ENCODE measurements around the gene MUC7. TPM values are rescaled to one million over a fixed set of nuclear protein-coding genes. Genes with fewer than 3 reads are reported as not detected.
A peak's percentile ranks its signal among the peaks of the same experiment; 100 is the strongest.
"Not testable (repeated sequence)": the region's sequence is repeated elsewhere in the genome, so short reads cannot be mapped to it uniquely, and the experiment has no call there.

Gene MUC7
- total RNA-seq, 4 donors from 2014 or later, result not detected

DNA sequence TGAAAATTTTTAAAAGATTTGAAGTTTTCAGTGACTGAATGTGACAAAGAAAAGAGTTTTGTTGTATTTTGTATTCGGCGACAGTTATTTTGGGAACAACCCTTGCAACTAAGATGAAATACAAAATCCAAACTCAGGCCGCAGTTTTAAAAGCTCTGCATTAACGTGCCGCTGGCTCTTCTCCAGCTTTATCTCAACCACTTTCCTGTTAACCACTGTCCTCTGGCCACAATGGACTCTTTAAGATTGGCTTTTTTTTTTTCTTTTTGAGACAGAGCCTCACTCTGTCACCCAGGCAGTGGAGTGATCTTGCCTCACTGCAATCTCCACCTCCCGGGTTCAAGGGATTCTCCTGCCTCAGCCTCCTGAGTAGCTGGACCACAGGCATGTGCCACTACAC is 24.2 kb downstream of the MUC7 start:
- WGBS, 2 donors, result 68 to 87% methylated on average over 6 of the region's 6 CpGs
- no peak overlapping the region for H3K27ac ChIP-seq
- H3K4me1 ChIP-seq, result no peaks in the 10 kb centered on the region
- TF ChIP-seq, protein P1, sequence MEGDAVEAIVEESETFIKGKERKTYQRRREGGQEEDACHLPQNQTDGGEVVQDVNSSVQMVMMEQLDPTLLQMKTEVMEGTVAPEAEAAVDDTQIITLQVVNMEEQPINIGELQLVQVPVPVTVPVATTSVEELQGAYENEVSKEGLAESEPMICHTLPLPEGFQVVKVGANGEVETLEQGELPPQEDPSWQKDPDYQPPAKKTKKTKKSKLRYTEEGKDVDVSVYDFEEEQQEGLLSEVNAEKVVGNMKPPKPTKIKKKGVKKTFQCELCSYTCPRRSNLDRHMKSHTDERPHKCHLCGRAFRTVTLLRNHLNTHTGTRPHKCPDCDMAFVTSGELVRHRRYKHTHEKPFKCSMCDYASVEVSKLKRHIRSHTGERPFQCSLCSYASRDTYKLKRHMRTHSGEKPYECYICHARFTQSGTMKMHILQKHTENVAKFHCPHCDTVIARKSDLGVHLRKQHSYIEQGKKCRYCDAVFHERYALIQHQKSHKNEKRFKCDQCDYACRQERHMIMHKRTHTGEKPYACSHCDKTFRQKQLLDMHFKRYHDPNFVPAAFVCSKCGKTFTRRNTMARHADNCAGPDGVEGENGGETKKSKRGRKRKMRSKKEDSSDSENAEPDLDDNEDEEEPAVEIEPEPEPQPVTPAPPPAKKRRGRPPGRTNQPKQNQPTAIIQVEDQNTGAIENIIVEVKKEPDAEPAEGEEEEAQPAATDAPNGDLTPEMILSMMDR (IDR thresholded peaks at IDR 0.05), result no peak
- no peak overlapping the region for H3K4me3 ChIP-seq
- no peaks in the 10 kb centered on the region for H3K27me3 ChIP-seq
- no peaks in the 10 kb centered on the region for H3K9me3 ChIP-seq
- no peak for DNase-seq
- H3K36me3 ChIP-seq, result no peaks in the 10 kb centered on the region
- intact Hi-C loops (cut with DNase I), result no loop called here

DNA sequence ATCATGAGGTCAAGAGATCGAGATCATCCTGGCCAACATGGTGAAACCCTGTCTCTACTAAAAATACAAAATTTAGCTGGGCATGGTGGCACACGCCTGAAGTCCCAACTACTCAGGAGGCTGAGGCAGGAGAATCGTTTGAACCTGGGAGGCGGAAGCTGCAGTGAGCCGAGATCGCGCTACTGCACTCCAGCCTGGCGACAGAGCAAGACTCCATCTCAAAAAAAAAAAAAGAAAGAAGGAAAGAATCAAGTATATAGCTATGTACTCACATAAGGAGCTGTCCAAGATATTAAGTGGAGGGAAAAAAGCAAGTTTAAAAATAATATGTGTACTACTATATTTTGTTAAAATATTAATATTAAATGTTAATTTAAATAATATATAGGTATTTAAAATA is 29.8 kb downstream of the MUC7 start:
- H3K27me3 ChIP-seq; H3K4me3 ChIP-seq; H3K4me1 ChIP-seq; DNase-seq; H3K27ac ChIP-seq; H3K9me3 ChIP-seq; intact Hi-C loops (cut with DNase I); H3K36me3 ChIP-seq: not testable (repeated sequence)
- 69 to 86% methylated on average over 8 of the region's 8 CpGs for WGBS, 2 donors

DNA sequence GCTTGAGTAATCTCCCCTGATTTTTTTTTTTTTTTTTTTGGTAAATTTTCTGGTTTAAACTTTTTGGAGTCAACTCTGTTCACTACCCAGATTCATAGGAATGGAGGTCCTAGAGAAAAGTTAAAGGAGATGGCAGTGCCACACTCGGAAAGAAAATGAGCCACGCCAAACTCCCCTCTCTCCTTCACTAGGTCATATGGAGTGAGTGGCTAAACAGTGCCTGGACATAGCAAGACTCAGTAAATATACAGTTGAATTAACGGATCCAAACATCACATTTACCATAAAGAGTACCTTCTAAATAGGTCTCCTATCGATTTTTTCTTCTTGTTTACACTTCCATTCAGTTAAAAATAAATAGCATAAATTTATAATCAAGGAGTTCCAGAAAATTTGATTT is 32.7 kb downstream of the MUC7 start:
- Histone ChIP-seq H3K27me3 (peaks cover 0 to 10% (median 0%) of the 10 kb centered on the region in 4 donors), H3K4me1 (no peaks in the 10 kb centered on the region), H3K4me3 (no peak overlapping the region), H3K27ac (no peak overlapping the region), H3K36me3 (no peaks in the 10 kb centered on the region), H3K9me3 (no peaks in the 10 kb centered on the region)
- WGBS, 2 donors, result 43% methylated on average over 4 of the region's 4 CpGs
- DNase-seq, result no peak
- intact Hi-C loops (cut with DNase I), result no loop called here
- no peak for TF ChIP-seq POLR2A (IDR thresholded peaks at IDR 0.05)
- TF ChIP-seq, protein P1 (IDR thresholded peaks at IDR 0.05), result no peak

DNA sequence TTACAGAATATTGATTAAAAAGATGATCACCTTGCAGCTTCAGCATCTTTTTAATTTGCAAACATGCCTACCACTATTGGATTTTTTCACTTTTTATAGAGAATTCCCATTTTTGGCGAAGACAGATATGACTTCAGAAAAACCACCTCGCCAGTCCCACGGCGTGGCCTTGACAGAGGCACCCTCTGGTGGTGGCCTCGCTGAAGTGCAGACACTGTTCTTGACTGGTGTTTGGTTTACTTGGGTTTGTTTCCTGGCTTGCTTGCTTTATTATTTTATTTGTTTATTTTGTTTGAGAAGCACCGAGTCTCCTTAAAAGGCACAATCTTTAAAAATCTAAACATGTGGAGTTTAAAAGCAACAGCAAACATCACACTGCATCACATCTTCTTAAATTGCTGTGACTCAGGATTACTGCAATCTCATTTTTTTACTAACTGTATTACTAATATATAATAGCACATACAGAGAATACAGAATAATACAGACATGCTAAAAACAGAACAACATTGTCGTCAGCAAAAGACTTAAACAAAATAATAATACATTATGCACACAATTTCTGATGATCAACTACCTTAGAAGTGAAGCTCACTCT is 33.3 kb downstream of the MUC7 start:
- DNase-seq, result no peak
- no peaks in the 10 kb centered on the region for H3K4me1 ChIP-seq
- intact Hi-C loops (cut with DNase I), result no loop called here
- TF ChIP-seq, protein P1 (IDR thresholded peaks at IDR 0.05), result peak; percentile 58 to 85 (median 78)
- TF ChIP-seq POLR2A (IDR thresholded peaks at IDR 0.05), result no peak
- peaks cover 0 to 10% (median 0%) of the 10 kb centered on the region in 4 donors for H3K27me3 ChIP-seq
- no peak overlapping the region for H3K4me3 ChIP-seq
- no peaks in the 10 kb centered on the region for H3K9me3 ChIP-seq
- no peak overlapping the region for H3K27ac ChIP-seq
- WGBS, 2 donors, result 2 to 5% methylated on average over 7 of the region's 7 CpGs
- no peaks in the 10 kb centered on the region for H3K36me3 ChIP-seq

DNA sequence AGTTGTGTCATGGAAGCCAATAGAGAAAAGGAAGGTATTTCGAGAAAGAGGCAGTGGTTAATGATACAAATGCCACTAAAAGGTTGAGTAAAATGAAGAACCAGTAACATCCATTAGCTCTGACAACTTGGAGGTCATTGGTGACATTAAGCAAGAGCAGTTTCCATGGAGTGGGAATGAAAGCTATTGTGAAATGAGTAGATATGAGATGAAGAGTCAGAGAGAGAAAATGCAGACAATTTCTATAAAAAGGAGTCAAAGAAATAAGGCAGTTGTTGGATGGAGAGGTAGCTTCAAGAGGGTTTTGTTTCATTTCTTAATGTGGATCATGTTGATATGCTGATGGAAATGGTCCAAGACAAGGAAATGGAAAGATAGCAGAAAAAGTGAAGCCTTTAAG is 36.8 kb downstream of the MUC7 start:
- intact Hi-C loops (cut with DNase I), result no loop called here
- peaks cover 0 to 10% (median 0%) of the 10 kb centered on the region in 4 donors for H3K27me3 ChIP-seq
- H3K27ac ChIP-seq, result no peak overlapping the region
- H3K4me3 ChIP-seq, result no peak overlapping the region
- no peaks in the 10 kb centered on the region for H3K36me3 ChIP-seq
- 43 to 74% methylated on average over 1 of the region's 1 CpG for WGBS, 2 donors
- no peaks in the 10 kb centered on the region for H3K9me3 ChIP-seq
- no peaks in the 10 kb centered on the region for H3K4me1 ChIP-seq
- no peak for DNase-seq
- TF ChIP-seq POLR2A (IDR thresholded peaks at IDR 0.05), result no peak
- TF ChIP-seq, protein P1 (IDR thresholded peaks at IDR 0.05), result no peak

DNA sequence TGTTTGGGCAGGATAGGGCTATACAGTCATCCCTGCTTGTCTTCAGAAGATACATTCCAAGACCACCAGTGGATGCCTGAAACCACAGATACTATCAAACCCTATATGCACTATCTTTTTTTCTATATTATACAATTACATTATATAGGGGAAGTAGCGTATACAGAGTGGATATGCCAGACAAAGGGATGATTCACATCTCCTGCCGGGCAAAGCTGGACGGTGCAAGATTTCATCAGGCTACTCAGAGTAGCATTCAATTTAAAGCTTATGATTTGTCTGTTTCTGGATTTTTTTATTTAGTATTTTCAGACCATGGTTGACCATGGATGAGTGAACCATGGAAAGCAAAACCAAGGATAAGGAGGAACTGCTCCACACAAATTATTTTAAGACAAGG is 39.4 kb downstream of the MUC7 start:
- Histone ChIP-seq H3K4me1 (no peaks in the 10 kb centered on the region), H3K27ac (no peak overlapping the region), H3K4me3 (no peak overlapping the region), H3K27me3 (peaks cover 0 to 7% (median 0%) of the 10 kb centered on the region in 4 donors), H3K9me3 (no peaks in the 10 kb centered on the region), H3K36me3 (no peaks in the 10 kb centered on the region)
- no peak for DNase-seq
- TF ChIP-seq, protein P1 (IDR thresholded peaks at IDR 0.05), result no peak
- no peak for TF ChIP-seq POLR2A (IDR thresholded peaks at IDR 0.05)
- 75 to 79% methylated on average over 3 of the region's 3 CpGs for WGBS, 2 donors
- intact Hi-C loops (cut with DNase I), result no loop called here

All from esophagus squamous epithelium (tissue), 5 donors.